A673 (cell line): ENCODE measurements around the gene ACOX3. TPM values are rescaled to one million over a fixed set of nuclear protein-coding genes. Genes with fewer than 3 reads are reported as not detected.

Source experiments
- BruUV-seq: library from RNA; stranded (reverse); fragments of 400-500 nt; replicated peaks from 2 replicates; lab custom pipeline; 2021; lab: Mats Ljungman, UMichigan
- CTCF ChIA-PET: fragments of 300-600 bp; sonication (Branson Sonifier 250); formaldehyde crosslinking; loops from one replicate; lab custom pipeline; 2022; ENCODE audit warnings: antibody characterized with exemption; lab: Charles Lee
- POLR2A ChIA-PET: fragments of 300-600 bp; sonication (Branson Sonifier 250); formaldehyde crosslinking; loops from one replicate; lab custom pipeline; 2022; ENCODE audit warnings: antibody characterized with exemption; ENCODE audit not compliant: low non-redundant PET; lab: Charles Lee
- DNase-seq: peaks from one replicate; pipeline ENCODE4 v3.0.0-alpha.2; 2015; ENCODE audit warnings: low spot score
- H3K27ac ChIP-seq: fragments of 200-600 bp; sonication (generic); 2 replicates; pipeline ENCODE4 v1.5.1; 2016; ENCODE audit warnings: mixed run types, low read depth, mild to moderate bottlenecking, mixed read lengths, antibody characterized with exemption, low read length; ENCODE audit not compliant: poor library complexity, severe bottlenecking
- H3K27me3 ChIP-seq: fragments of 200-600 bp; sonication (generic); replicated peaks from 2 replicates; pipeline ENCODE4 v1.6.1; 2017; ENCODE audit warnings: mixed run types, low read depth, mild to moderate bottlenecking, mixed read lengths, antibody characterized with exemption, low read length; ENCODE audit not compliant: insufficient read depth, poor library complexity
- H3K36me3 ChIP-seq: fragments of 200-600 bp; sonication (generic); 2 replicates; pipeline ENCODE4 v1.6.1; 2016; ENCODE audit warnings: mixed run types, mild to moderate bottlenecking, mixed read lengths, antibody characterized with exemption, low read length; ENCODE audit not compliant: insufficient read depth, poor library complexity, severe bottlenecking
- H3K4me1 ChIP-seq: fragments of 200-600 bp; sonication (generic); 2 replicates; pipeline ENCODE4 v1.6.1; 2017; ENCODE audit warnings: mixed run types, mild to moderate bottlenecking, mixed read lengths, antibody characterized with exemption, low read length; ENCODE audit not compliant: insufficient read depth, poor library complexity, severe bottlenecking
- H3K4me3 ChIP-seq: fragments of 200-600 bp; sonication (generic); 2 replicates; pipeline ENCODE4 v1.5.1; 2016; ENCODE audit warnings: low read depth, mixed run types, mild to moderate bottlenecking, mixed read lengths, low read length; ENCODE audit not compliant: poor library complexity, severe bottlenecking
- H3K9me3 ChIP-seq: fragments of 200-600 bp; sonication (generic); 2 replicates; pipeline ENCODE4 v1.6.1; 2016; ENCODE audit warnings: mixed run types, low read depth, mild to moderate bottlenecking, mixed read lengths, antibody characterized with exemption, low read length; ENCODE audit not compliant: poor library complexity, severe bottlenecking
- CTCF ChIP-seq: fragments of 300-800, 200-600 bp; sonication (generic); conservative IDR thresholded peaks from 2 replicates; pipeline ENCODE4 v1.5.1; 2017; ENCODE audit warnings: low read depth, mild to moderate bottlenecking, antibody characterized with exemption, low read length, moderate library complexity, mixed read lengths
- EZH2 ChIP-seq: fragments of 200-600 bp; sonication (generic); IDR thresholded peaks from 2 replicates; pipeline ENCODE4 v1.6.1; 2017; ENCODE audit warnings: borderline replicate concordance, low read depth, mild to moderate bottlenecking, mixed read lengths, antibody characterized with exemption, low read length; ENCODE audit not compliant: poor library complexity, severe bottlenecking
- intact Hi-C: fragments of 100-400 bp; cut with micrococcal nuclease; formaldehyde crosslinking; loops from one replicate; pipeline ENCODE4 v1.10.0; 2022; ENCODE audit not compliant: unreplicated experiment
- total RNA-seq: library from RNA; stranded (reverse); gene quantifications from 2 replicates; pipeline ENCODE4 v1.2.3, GENCODE V29; 2021

Gene ACOX3
- total RNA-seq, 1 experiment from 2014 or later = 14.3 TPM

- CTCF ChIA-PET = no interaction called here
- POLR2A ChIA-PET = no interaction called here
Measured at GRCh38 chr4:8400632-8401325, 39.7 kb downstream of the ACOX3 start.

GRCh38 chr4:8399298-8399697 lies 41.2 kb downstream of the ACOX3 start:
- H3K27me3 ChIP-seq = no peaks in the 10 kb centered on the region
- H3K27ac ChIP-seq = no peak overlapping the region
- H3K4me3 ChIP-seq = no peak overlapping the region
- no peak for DNase-seq
- ChIA-PET CTCF (no interaction called here), POLR2A (no interaction called here)
- no TSS peak for BruUV-seq
- intact Hi-C loops = no loop called here
- no peaks in the 10 kb centered on the region for H3K9me3 ChIP-seq
- no peaks in the 10 kb centered on the region for H3K36me3 ChIP-seq
- TF ChIP-seq CTCF = no peak
- TF ChIP-seq EZH2 = no peak
- no peaks in the 10 kb centered on the region for H3K4me1 ChIP-seq

More at GRCh38 chr4:8400632-8401325, 39.7 kb downstream of the ACOX3 start:
- DNase-seq = peak; percentile 14
- TF ChIP-seq CTCF (no peak), EZH2 (no peak)
- no TSS peak for BruUV-seq
- H3K36me3 ChIP-seq = no peaks in the 10 kb centered on the region
- H3K4me1 ChIP-seq = no peaks in the 10 kb centered on the region
- H3K4me3 ChIP-seq = no peak overlapping the region
- no peaks in the 10 kb centered on the region for H3K9me3 ChIP-seq
- H3K27me3 ChIP-seq = no peaks in the 10 kb centered on the region
- no peak overlapping the region for H3K27ac ChIP-seq
- intact Hi-C loops = loop anchor here (10.0 kb wide), 1 partner anchor 126 kb away; no protein-coding TSS in a partner anchor

- no peak overlapping the region for H3K27ac ChIP-seq
- no peak for TF ChIP-seq CTCF
- TF ChIP-seq EZH2 = no peak
- no peaks in the 10 kb centered on the region for H3K36me3 ChIP-seq
- H3K4me1 ChIP-seq = no peaks in the 10 kb centered on the region
- no TSS peak for BruUV-seq
- ChIA-PET CTCF (no interaction called here), POLR2A (no interaction called here)
- H3K27me3 ChIP-seq = no peaks in the 10 kb centered on the region
- no peak for DNase-seq
- H3K4me3 ChIP-seq = no peak overlapping the region
- no peaks in the 10 kb centered on the region for H3K9me3 ChIP-seq
- intact Hi-C loops = no loop called here
Measured at GRCh38 chr4:8398347-8398746, 42.2 kb downstream of the ACOX3 start.
